ENCODE data around the gene MTG1. TPM values are rescaled to one million over a fixed set of nuclear protein-coding genes. Genes with fewer than 3 reads are reported as not detected.
A peak's percentile ranks its signal among the peaks of the same experiment; 100 is the strongest.

Gene MTG1
- total RNA-seq (22.1 and 23.9 TPM in 2 replicates), polyA plus RNA-seq (25.3 and 39.0 TPM in 2 replicates), polyA minus RNA-seq (ENCODE audit: low replicate concordance) (43.2 and 46.9 TPM in 2 replicates)
- polyA plus RNA-seq (2012): 21.1 and 35.2 TPM in 2 replicates

GRCh38 chr10:133394064-133394663 lies at the start of gene MTG1:
TSS of gene MTG1 (plus strand) at chr10:133394157. CDS start at chr10:133394221, 64 bp downstream.
- peak within 1 kb of the TSS; percentile 92 for H2AFZ ChIP-seq (ENCODE audit: low read length)

GRCh38 chr10:133344236-133344635 lies 49.7 kb upstream of the MTG1 start:
- TF ChIP-seq EZH2 (IDR thresholded peaks at IDR 0.05; ENCODE audit: low read length, missing control alignments): no peak
- Histone ChIP-seq H4K20me1 (ENCODE audit: control insufficient read depth, extremely low read depth, insufficient read depth, low read length) (no peaks in the 10 kb centered on the region), H3K4me3 (replicated peaks in 1 of 4; ENCODE audit: control extremely low read depth in 1 of 4, insufficient read depth in 1 of 4, low read depth in 3 of 4, low read length in 4 of 4) (no peak overlapping the region), H3K9ac (ENCODE audit: insufficient read depth, low read length) (no peak overlapping the region), H3K79me2 (ENCODE audit: control insufficient read depth, insufficient read depth, low read length) (no peaks in the 10 kb centered on the region), H3K27ac (ENCODE audit: insufficient read depth, low read length) (no peak overlapping the region), H2AFZ (ENCODE audit: low read length) (no peak overlapping the region), H3K4me1 (ENCODE audit: control insufficient read depth, extremely low read depth, insufficient read depth, low read length) (no peaks in the 10 kb centered on the region), H3K27me3 (ENCODE audit: control insufficient read depth, insufficient read depth, low read length) (no peaks in the 10 kb centered on the region), H3K9me3 (ENCODE audit: control insufficient read depth, insufficient read depth, low read depth, low read length) (no peaks in the 10 kb centered on the region), H3K36me3 (ENCODE audit: control insufficient read depth, insufficient read depth, low read length) (no peaks in the 10 kb centered on the region), H3K4me2 (ENCODE audit: extremely low read depth, insufficient read depth, low read length) (no peak overlapping the region)
- DNase-seq (ENCODE audit: low read depth in 2 of 2): no peak

More at GRCh38 chr10:133394064-133394663, at the start of gene MTG1:
- Histone ChIP-seq H3K4me3 (replicated peaks in 1 of 4; ENCODE audit: control extremely low read depth in 1 of 4, insufficient read depth in 1 of 4, low read depth in 3 of 4, low read length in 4 of 4) (peak within 1 kb of the TSS; percentile 71 to 88 (median 82)), H3K27me3 (ENCODE audit: control insufficient read depth, insufficient read depth, low read length) (no peaks in the 10 kb centered on the region), H3K36me3 (ENCODE audit: control insufficient read depth, insufficient read depth, low read length) (peaks cover 6% of the 10 kb centered on the region), H3K4me2 (ENCODE audit: extremely low read depth, insufficient read depth, low read length) (peak within 1 kb of the TSS; percentile 90), H3K9ac (ENCODE audit: insufficient read depth, low read length) (peak within 1 kb of the TSS; percentile 78), H3K9me3 (ENCODE audit: control insufficient read depth, insufficient read depth, low read depth, low read length) (no peaks in the 10 kb centered on the region), H3K79me2 (ENCODE audit: control insufficient read depth, insufficient read depth, low read length) (peaks cover 31% of the 10 kb centered on the region), H3K27ac (ENCODE audit: insufficient read depth, low read length) (peak within 1 kb of the TSS; percentile 85), H3K4me1 (ENCODE audit: control insufficient read depth, extremely low read depth, insufficient read depth, low read length) (no peaks in the 10 kb centered on the region), H4K20me1 (ENCODE audit: control insufficient read depth, extremely low read depth, insufficient read depth, low read length) (no peaks in the 10 kb centered on the region)
- TF ChIP-seq EZH2 (IDR thresholded peaks at IDR 0.05; ENCODE audit: low read length, missing control alignments) (no peak), CTCF (conservative IDR thresholded peaks at IDR 0.05 in 1 of 2, IDR thresholded peaks at IDR 0.05 in 1 of 2; ENCODE audit: low read depth in 1 of 2, low read length in 2 of 2) (no peak)
- DNase-seq (ENCODE audit: low read depth in 2 of 2): peak; percentile 85 to 92

GRCh38 chr10:133346413-133346812 lies 47.5 kb upstream of the MTG1 start:
- Histone ChIP-seq H3K4me3 (replicated peaks in 1 of 4; ENCODE audit: control extremely low read depth in 1 of 4, insufficient read depth in 1 of 4, low read depth in 3 of 4, low read length in 4 of 4) (no peak overlapping the region), H3K4me1 (ENCODE audit: control insufficient read depth, extremely low read depth, insufficient read depth, low read length) (no peaks in the 10 kb centered on the region), H3K4me2 (ENCODE audit: extremely low read depth, insufficient read depth, low read length) (no peak overlapping the region), H3K9me3 (ENCODE audit: control insufficient read depth, insufficient read depth, low read depth, low read length) (no peaks in the 10 kb centered on the region), H2AFZ (ENCODE audit: low read length) (no peak overlapping the region), H4K20me1 (ENCODE audit: control insufficient read depth, extremely low read depth, insufficient read depth, low read length) (no peaks in the 10 kb centered on the region), H3K9ac (ENCODE audit: insufficient read depth, low read length) (no peak overlapping the region), H3K36me3 (ENCODE audit: control insufficient read depth, insufficient read depth, low read length) (no peaks in the 10 kb centered on the region), H3K27me3 (ENCODE audit: control insufficient read depth, insufficient read depth, low read length) (no peaks in the 10 kb centered on the region), H3K27ac (ENCODE audit: insufficient read depth, low read length) (no peak overlapping the region), H3K79me2 (ENCODE audit: control insufficient read depth, insufficient read depth, low read length) (no peaks in the 10 kb centered on the region)
- TF ChIP-seq CTCF (conservative IDR thresholded peaks at IDR 0.05 in 1 of 2, IDR thresholded peaks at IDR 0.05 in 1 of 2; ENCODE audit: low read depth in 1 of 2, low read length in 2 of 2): no peak
- DNase-seq (ENCODE audit: low read depth in 2 of 2): no peak

Data from fibroblast of lung (primary cell).